ENCODE data around the gene PCDH15. TPM values are rescaled to one million over a fixed set of nuclear protein-coding genes. Genes with fewer than 3 reads are reported as not detected.

Gene PCDH15
- total RNA-seq, 2 experiments from 2014 or later = not detected

DNA sequence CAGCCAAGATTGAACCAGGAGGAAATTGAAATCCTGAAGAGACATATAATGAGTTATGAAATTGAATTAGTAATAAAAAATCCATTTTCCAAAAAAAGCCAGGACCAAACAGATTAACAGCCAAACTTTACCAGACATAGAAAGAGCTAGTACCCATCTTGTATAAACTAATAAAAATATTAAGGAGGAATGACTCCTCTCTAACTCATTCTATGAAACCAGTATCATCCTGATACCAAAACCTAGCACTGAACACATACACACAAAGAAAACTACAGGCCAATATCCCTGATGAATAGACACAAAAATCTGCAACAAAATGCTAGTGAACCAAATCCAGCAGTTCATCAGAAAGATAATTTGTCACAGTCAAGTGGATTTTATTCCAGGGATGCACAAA is 140.6 kb downstream of the PCDH15 start:
- Histone ChIP-seq H3K4me1 (ENCODE audit: insufficient read depth, low read length) (no peaks in the 10 kb centered on the region), H3K27me3 (ENCODE audit: control insufficient read depth in 1 of 2, insufficient read depth in 2 of 2, low read length in 2 of 2) (no peaks in the 10 kb centered on the region), H3K4me3 (ENCODE audit: low read length) (no peak overlapping the region), H3K27ac (ENCODE audit: low read depth in 1 of 2, low read length in 2 of 2) (no peak overlapping the region), H3K9me3 (ENCODE audit: control insufficient read depth in 1 of 2, insufficient read depth in 1 of 2, low read length in 2 of 2) (no peaks in the 10 kb centered on the region), H3K36me3 (ENCODE audit: insufficient read depth, low read length) (no peaks in the 10 kb centered on the region)
- no peak overlapping the region for H3K4me3 Mint-ChIP-seq
- no peak for TF ChIP-seq CTCF (IDR thresholded peaks at IDR 0.05)
- no peak overlapping the region for H3K27ac Mint-ChIP-seq
- intact Hi-C loops (cut with DNase I, micrococcal nuclease) = loop anchor here in 1 of 2 experiments (2.0 kb wide), 1 partner anchor 20 kb away; no protein-coding TSS in a partner anchor
- ChIA-PET CTCF (no interaction called here), POLR2A (no interaction called here)
- no peaks in the 10 kb centered on the region for H3K4me1 Mint-ChIP-seq (ENCODE audit: low read depth)
- H3K9me3 Mint-ChIP-seq = peaks cover 6% of the 10 kb centered on the region
- no peaks in the 10 kb centered on the region for H3K36me3 Mint-ChIP-seq (ENCODE audit: low read depth)
- H3K27me3 Mint-ChIP-seq = no peaks in the 10 kb centered on the region
- ATAC-seq (ENCODE audit: poor library complexity) = no peak
- DNase-seq = no peak

DNA sequence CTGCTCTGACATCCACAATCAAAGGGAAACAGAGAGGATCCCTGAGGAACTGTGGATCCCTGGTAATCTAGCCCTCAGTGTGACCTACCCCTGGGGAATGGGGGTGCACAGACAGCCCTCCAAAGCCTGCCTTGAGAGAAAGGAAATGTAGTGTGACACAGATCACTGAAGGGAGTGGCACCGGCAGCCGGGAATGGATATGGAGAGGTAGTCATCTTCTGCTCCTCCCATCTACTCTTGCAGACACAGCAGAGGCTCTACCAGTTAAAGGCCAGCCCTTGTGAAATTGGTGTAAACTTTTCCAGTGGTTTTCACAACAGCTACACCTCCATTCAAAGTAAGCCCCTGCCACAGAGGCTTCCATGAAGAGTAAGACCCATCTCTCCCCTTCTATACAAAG is 144.4 kb downstream of the PCDH15 start:
- ATAC-seq (ENCODE audit: poor library complexity) (no peak), DNase-seq (no peak)
- TF ChIP-seq CTCF (IDR thresholded peaks at IDR 0.05) = no peak
- H3K4me3 ChIP-seq (ENCODE audit: low read length) = no peak overlapping the region
- no peak overlapping the region for H3K27ac ChIP-seq (ENCODE audit: low read depth in 1 of 2, low read length in 2 of 2)
- Mint-ChIP-seq H3K27me3 (no peaks in the 10 kb centered on the region), H3K27ac (no peak overlapping the region), H3K9me3 (peaks cover 15% of the 10 kb centered on the region), H3K36me3 (ENCODE audit: low read depth) (no peaks in the 10 kb centered on the region), H3K4me3 (no peak overlapping the region), H3K4me1 (ENCODE audit: low read depth) (no peaks in the 10 kb centered on the region)
- H3K9me3 ChIP-seq (ENCODE audit: control insufficient read depth in 1 of 2, insufficient read depth in 1 of 2, low read length in 2 of 2) = peaks cover 0 to 6% of the 10 kb centered on the region in 2 experiments
- CTCF ChIA-PET = no interaction called here
- no peaks in the 10 kb centered on the region for H3K4me1 ChIP-seq (ENCODE audit: insufficient read depth, low read length)
- POLR2A ChIA-PET = no interaction called here
- intact Hi-C loops (cut with DNase I, micrococcal nuclease) = no loop called here
- H3K36me3 ChIP-seq (ENCODE audit: insufficient read depth, low read length) = no peaks in the 10 kb centered on the region
- no peaks in the 10 kb centered on the region for H3K27me3 ChIP-seq (ENCODE audit: control insufficient read depth in 1 of 2, insufficient read depth in 2 of 2, low read length in 2 of 2)

- intact Hi-C loops (cut with DNase I, micrococcal nuclease) = no loop called here
- no peak for TF ChIP-seq CTCF (IDR thresholded peaks at IDR 0.05)
- no peaks in the 10 kb centered on the region for H3K4me1 Mint-ChIP-seq (ENCODE audit: low read depth)
- Histone ChIP-seq H3K4me3 (ENCODE audit: low read length) (no peak overlapping the region), H3K4me1 (ENCODE audit: insufficient read depth, low read length) (no peaks in the 10 kb centered on the region), H3K9me3 (ENCODE audit: control insufficient read depth in 1 of 2, insufficient read depth in 1 of 2, low read length in 2 of 2) (peaks cover 0 to 6% of the 10 kb centered on the region in 2 experiments), H3K36me3 (ENCODE audit: insufficient read depth, low read length) (no peaks in the 10 kb centered on the region), H3K27ac (ENCODE audit: low read depth in 1 of 2, low read length in 2 of 2) (no peak overlapping the region), H3K27me3 (ENCODE audit: control insufficient read depth in 1 of 2, insufficient read depth in 2 of 2, low read length in 2 of 2) (no peaks in the 10 kb centered on the region)
- H3K27ac Mint-ChIP-seq = no peak overlapping the region
- CTCF ChIA-PET = no interaction called here
- peaks cover 18% of the 10 kb centered on the region for H3K9me3 Mint-ChIP-seq
- H3K27me3 Mint-ChIP-seq = no peaks in the 10 kb centered on the region
- ATAC-seq (ENCODE audit: poor library complexity) (no peak), DNase-seq (no peak)
- H3K4me3 Mint-ChIP-seq = no peak overlapping the region
- H3K36me3 Mint-ChIP-seq (ENCODE audit: low read depth) = no peaks in the 10 kb centered on the region
- POLR2A ChIA-PET = no interaction called here
Observed at GRCh38 chr10:54653518-54653917, 147.5 kb downstream of the PCDH15 start.

Data from CD4-positive, alpha-beta T cell (primary cell).